GM21367 (cell line): ENCODE results near the gene GRM7.

Experiments used
- ATAC-seq: cut with Tn5 transposase; IDR thresholded peaks from one replicate; pipeline ENCODE4 v1.9.1; 2021; ENCODE audit not compliant: unreplicated experiment

GRM7 gene

GRCh38 chr3:7461202-7461825 lies 600.4 kb downstream of the GRM7 start:
- ATAC-seq: peak; percentile 80

- no peak for ATAC-seq
Measured at GRCh38 chr3:7469866-7470265, 609.0 kb downstream of the GRM7 start.

GRCh38 chr3:7484636-7485035 lies 623.7 kb downstream of the GRM7 start:
- no peak for ATAC-seq

GRCh38 chr3:7487763-7488162 lies 626.8 kb downstream of the GRM7 start:
- ATAC-seq: no peak

- no peak for ATAC-seq
Measured at GRCh38 chr3:7489417-7489816, 628.5 kb downstream of the GRM7 start.

- no peak for ATAC-seq
Measured at GRCh38 chr3:7498715-7499114, 637.8 kb downstream of the GRM7 start.

- ATAC-seq: no peak
Measured at GRCh38 chr3:7503431-7503830, 642.5 kb downstream of the GRM7 start.

GRCh38 chr3:7504886-7505775 lies 644.2 kb downstream of the GRM7 start:
- ATAC-seq: no peak

- no peak for ATAC-seq
Measured at GRCh38 chr3:7506606-7507180, 645.8 kb downstream of the GRM7 start.

GRCh38 chr3:7508821-7509220 lies 647.9 kb downstream of the GRM7 start:
- no peak for ATAC-seq

GRCh38 chr3:7512048-7512447 lies 651.1 kb downstream of the GRM7 start:
- ATAC-seq: no peak

GRCh38 chr3:7518026-7518425 lies 657.1 kb downstream of the GRM7 start:
- ATAC-seq: no peak

GRCh38 chr3:7518456-7518855 lies 657.5 kb downstream of the GRM7 start:
- ATAC-seq: no peak

- no peak for ATAC-seq
Measured at GRCh38 chr3:7520059-7520458, 659.1 kb downstream of the GRM7 start.

GRCh38 chr3:7520593-7520992 lies 659.7 kb downstream of the GRM7 start:
- ATAC-seq: no peak

- no peak for ATAC-seq
Measured at GRCh38 chr3:7536510-7536909, 675.6 kb downstream of the GRM7 start.

- ATAC-seq: no peak
Measured at GRCh38 chr3:7536921-7537320, 676.0 kb downstream of the GRM7 start.

GRCh38 chr3:7543294-7543880 lies 682.5 kb downstream of the GRM7 start:
- no peak for ATAC-seq

GRCh38 chr3:7545334-7545733 lies 684.4 kb downstream of the GRM7 start:
- ATAC-seq: no peak

GRCh38 chr3:7546253-7546652 lies 685.3 kb downstream of the GRM7 start:
- ATAC-seq: no peak

GRCh38 chr3:7547826-7548225 lies 686.9 kb downstream of the GRM7 start:
- no peak for ATAC-seq

- ATAC-seq: no peak
Measured at GRCh38 chr3:7562892-7563291, 702.0 kb downstream of the GRM7 start.
